Stimulated activated memory B cell treated with anti-CD40 and anti-IgM and Interleukin-4, amounts not matched to agents 10 μg/mL and 1 μg/mL and 100 μg/mL, for 72 hours (primary cell): ENCODE data around the gene VASN.

ENCODE experiments used
- ATAC-seq: fragments of 150-1000 bp; cut with Tn5 transposase; 2 replicates; pipeline ENCODE4 v1.10.0; 2021
- H3K27ac Mint-ChIP-seq: one replicate; pipeline ENCODE4 v1.8.0; 2022; ENCODE audit warnings: mild to moderate bottlenecking, mixed read lengths
- H3K27me3 Mint-ChIP-seq: one replicate; pipeline ENCODE4 v1.8.0; 2022; ENCODE audit warnings: mixed read lengths
- H3K36me3 Mint-ChIP-seq: one replicate; pipeline ENCODE4 v1.8.0; 2022; ENCODE audit warnings: mixed read lengths
- H3K4me1 Mint-ChIP-seq: one replicate; pipeline ENCODE4 v1.8.0; 2022; ENCODE audit warnings: mixed read lengths
- H3K4me3 Mint-ChIP-seq: one replicate; pipeline ENCODE4 v1.8.0; 2022; ENCODE audit warnings: mild to moderate bottlenecking, moderate library complexity, mixed read lengths
- H3K9me3 Mint-ChIP-seq: one replicate; pipeline ENCODE4 v1.8.0; 2022; ENCODE audit warnings: mixed read lengths

Gene VASN

DNA sequence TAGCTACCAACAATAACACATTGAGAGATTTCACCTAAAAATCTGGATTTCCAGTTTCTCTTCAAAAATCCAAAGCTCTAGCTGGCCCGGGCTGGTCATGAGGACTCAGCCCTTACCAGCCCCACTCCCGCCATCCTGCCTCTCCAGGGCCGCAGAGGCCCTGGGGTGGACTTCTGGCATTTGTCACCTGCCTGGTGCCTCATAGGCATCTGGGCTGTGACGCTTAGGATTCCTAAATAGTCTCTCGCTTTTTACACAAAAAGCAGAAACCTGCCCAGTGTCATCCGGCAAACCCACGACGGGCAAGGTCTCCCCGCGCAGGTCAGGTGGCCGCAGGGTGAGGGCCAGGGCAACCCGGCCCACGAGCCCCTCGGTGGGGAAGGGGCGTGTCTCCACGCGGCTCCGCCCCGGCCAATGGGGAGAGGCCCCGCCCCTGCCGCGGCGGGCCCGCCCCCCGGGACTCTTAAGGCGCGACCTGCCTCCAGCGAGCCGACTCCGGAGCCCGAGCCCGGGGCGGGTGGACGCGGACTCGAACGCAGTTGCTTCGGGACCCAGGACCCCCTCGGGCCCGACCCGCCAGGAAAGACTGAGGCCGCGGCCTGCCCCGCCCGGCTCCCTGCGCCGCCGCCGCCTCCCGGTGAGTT is at the start of gene VASN:
Gene VASN (plus strand): TSS at position 492 of the 644 bp plus-strand sequence. CDS start 9,030 bp downstream, outside the sequence.
- peaks cover 14% of the 10 kb centered on the region for H3K36me3 Mint-ChIP-seq
- H3K9me3 Mint-ChIP-seq = no peaks in the 10 kb centered on the region
- peak; percentile 81 for ATAC-seq
- no peaks in the 10 kb centered on the region for H3K27me3 Mint-ChIP-seq
- H3K4me3 Mint-ChIP-seq = peak within 1 kb of the TSS; percentile 74
- H3K4me1 Mint-ChIP-seq = peaks cover 58% of the 10 kb centered on the region
- H3K27ac Mint-ChIP-seq = no peak within 1 kb of the TSS

DNA sequence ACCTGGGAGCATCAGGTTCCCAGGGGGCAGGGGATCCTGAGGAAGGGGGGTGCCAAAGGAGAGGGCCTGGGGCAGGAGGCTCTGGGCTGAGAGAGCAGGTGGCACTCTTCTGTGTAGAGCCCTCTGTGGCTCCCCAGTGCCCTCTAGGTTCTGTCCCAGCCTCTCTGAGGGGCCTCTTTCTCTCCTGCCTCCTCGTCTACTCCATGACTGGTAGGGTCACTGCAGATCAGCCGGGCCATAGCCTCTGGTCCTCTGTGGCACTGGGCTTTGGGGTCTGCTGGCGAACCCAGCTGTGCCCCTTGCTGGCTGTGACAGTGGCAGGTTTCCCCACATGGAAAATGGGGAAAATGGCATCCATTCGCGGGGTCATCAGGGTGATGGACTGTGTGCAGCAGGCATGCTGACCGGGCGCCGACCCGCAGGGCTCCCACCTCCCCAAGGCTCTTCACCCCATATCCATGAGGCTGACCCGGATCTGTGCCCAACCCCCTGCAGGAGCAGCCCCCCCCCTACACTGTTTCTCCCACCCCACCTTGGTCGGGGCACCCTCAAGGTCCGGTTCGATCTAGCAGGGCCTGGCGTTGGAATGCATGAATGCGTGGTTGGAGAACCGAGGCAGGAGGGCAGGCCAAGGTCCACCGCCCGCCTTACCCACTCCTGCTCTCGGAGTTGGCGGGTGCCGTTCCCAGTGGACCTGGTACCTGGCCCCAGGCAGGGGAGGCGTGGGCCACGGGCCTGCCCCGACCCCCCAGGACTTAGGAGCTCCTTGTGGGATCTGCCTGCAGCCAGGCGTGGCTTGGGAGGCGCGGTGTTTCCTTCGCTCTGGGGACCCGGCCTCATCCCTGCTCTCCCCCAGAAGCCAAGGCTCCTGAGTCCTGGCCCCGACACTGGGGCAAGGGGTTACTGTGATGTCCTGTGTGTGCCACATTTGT is 49.3 kb upstream of the VASN start:
- Mint-ChIP-seq H3K27me3 (peaks cover 25% of the 10 kb centered on the region), H3K27ac (no peak overlapping the region), H3K4me1 (peaks cover 32% of the 10 kb centered on the region), H3K9me3 (no peaks in the 10 kb centered on the region), H3K36me3 (no peaks in the 10 kb centered on the region), H3K4me3 (no peak overlapping the region)
- no peak for ATAC-seq

DNA sequence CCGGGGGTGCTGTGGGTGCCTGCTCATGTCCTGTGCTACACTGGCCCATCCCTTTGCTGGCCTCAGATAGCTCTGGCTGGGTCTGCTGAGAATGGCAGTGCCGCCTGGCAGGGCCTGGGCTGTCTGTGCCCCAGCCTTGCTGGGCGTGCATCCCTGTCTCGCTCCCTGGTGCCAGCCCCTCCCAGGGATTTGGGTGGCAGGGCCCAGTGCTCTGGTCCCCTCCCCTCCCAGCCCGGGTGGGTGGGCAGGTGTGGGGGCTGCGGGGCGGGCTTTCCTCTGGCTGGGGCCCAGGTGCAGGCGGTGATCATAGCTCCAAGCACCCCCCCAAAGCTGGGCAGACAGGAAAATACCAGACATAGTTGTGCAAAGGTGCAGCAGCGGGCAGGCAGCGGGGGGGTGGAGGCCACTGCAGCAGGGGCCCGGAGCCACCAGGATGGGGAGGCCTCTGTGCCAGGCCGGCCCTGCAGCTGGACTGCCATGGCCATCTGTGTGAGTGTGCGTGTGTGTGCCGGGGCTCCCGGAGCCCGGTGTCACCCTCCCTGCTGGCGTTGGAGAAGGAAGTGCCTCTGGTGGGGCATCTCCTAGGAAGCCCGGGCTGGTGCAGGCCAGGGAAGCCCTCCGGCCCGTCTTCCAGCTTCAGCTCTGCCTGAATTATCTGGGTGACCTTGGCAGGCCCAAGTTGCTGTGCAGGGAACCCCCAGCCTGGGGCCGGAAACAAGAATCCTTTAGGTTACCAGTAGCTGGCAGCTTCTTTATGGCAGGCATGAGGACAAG is 48.4 kb upstream of the VASN start:
- H3K27ac Mint-ChIP-seq = no peak overlapping the region

DNA sequence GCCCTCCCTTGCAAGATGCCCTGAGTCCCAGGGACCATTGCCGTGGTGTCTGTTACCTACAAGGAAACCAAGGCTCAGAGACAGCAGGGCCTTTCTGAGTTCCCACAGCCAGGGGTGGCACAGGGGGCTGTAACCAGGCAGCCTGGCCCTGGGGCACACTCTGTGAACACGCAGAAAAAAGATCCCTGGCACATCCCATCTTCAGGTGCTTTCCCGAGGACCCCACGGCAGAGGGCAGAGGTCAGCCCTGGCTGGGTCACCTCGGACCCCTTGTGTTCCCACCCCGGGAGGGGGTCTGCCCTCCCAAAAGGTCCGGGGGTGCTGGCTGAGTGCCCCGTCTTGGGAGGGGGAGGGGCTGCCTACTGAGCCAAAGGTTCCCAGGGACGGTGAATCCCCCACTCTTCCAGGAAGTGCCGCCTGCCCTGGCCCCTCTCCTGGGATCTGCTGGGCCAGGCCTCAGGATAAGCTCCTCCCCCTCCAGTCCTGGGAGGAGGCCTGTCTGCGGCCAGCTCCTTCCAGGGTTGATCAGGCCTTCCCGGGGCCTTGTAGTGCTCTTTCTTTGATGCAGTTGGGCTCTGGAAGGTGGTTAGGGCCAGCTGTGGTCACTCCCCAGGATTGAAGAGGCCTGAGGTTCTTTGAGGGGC is 47.7 kb upstream of the VASN start:
- H3K9me3 Mint-ChIP-seq = no peaks in the 10 kb centered on the region
- peaks cover 29% of the 10 kb centered on the region for H3K4me1 Mint-ChIP-seq
- no peak for ATAC-seq
- no peak overlapping the region for H3K27ac Mint-ChIP-seq
- H3K27me3 Mint-ChIP-seq = peaks cover 21% of the 10 kb centered on the region
- H3K36me3 Mint-ChIP-seq = no peaks in the 10 kb centered on the region
- no peak overlapping the region for H3K4me3 Mint-ChIP-seq

More for the DNA sequence above, 48.4 kb upstream of the VASN start:
- no peak overlapping the region for H3K4me3 Mint-ChIP-seq
- H3K27me3 Mint-ChIP-seq = peaks cover 20% of the 10 kb centered on the region
- H3K36me3 Mint-ChIP-seq = no peaks in the 10 kb centered on the region
- H3K9me3 Mint-ChIP-seq = no peaks in the 10 kb centered on the region
- H3K4me1 Mint-ChIP-seq = peaks cover 29% of the 10 kb centered on the region
- no peak for ATAC-seq

DNA sequence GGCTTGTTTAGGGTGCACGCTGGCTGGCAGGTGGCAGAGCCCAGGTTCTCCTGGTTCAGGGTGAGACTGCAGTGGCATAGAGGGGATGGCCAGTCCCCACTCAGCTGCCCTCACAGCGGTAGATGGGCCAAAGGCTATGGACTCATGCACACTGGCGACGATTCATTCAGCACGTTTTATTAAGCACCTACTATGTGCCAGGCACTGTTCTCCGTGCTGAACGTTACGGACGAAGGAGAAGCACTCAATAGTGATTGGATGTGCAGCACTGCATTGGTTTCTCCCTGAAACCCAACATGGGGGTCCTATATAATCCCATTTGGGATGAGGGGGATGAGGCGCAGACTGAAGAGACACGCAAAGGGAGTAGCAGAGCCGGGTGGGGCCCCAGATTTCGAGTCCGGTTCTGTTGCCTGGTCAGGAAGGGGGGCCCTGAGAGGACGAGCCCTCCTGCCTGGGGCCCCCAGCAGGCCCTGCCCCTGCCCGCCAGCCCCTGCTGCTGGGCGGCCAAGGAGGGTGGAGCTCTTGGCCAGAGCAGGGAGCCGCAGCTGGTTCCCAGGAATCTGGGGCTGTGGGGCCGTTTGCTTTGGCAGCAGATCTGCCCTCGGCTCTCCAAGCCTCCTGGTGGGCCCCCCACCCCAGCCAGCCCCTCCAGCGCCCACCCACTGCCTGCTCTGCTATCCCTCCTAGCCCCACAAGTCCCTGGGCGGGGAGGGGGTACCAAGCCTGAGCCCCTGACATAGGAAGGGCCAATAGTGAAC is 47.0 kb upstream of the VASN start:
- ATAC-seq = no peak
- peaks cover 25% of the 10 kb centered on the region for H3K4me1 Mint-ChIP-seq

DNA sequence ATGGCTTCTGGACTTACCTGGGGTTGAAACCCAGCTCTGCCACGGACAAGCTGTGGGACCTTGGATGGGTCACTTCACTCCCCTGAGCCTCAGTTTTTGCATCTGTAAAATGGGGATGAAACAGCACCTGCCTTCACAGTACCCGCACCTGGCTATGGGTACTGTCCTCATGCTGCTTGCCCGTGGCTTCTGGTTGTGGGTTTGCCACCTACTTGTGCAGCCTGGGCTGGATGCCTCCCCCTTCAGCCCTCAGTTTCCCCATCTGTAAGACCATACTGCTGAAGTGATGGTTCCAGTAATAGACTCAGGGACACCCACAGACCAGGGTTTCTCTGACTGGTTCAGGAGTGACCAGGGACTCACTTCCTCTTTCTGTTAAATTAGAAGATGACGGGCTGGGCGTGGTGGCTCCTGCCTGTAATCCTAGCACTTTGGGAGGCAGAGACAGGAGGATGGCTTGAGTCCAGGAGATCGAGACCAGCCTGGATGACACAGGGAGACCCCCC is 46.3 kb upstream of the VASN start:
- Mint-ChIP-seq H3K27ac (no peak overlapping the region), H3K4me1 (peaks cover 26% of the 10 kb centered on the region), H3K4me3 (no peak overlapping the region), H3K9me3 (no peaks in the 10 kb centered on the region), H3K36me3 (no peaks in the 10 kb centered on the region), H3K27me3 (peaks cover 20% of the 10 kb centered on the region)
- ATAC-seq = peak; percentile 51

More for the DNA sequence above, 47.0 kb upstream of the VASN start:
- Mint-ChIP-seq H3K36me3 (no peaks in the 10 kb centered on the region), H3K27me3 (peaks cover 21% of the 10 kb centered on the region), H3K27ac (no peak overlapping the region), H3K4me3 (no peak overlapping the region), H3K9me3 (no peaks in the 10 kb centered on the region)

DNA sequence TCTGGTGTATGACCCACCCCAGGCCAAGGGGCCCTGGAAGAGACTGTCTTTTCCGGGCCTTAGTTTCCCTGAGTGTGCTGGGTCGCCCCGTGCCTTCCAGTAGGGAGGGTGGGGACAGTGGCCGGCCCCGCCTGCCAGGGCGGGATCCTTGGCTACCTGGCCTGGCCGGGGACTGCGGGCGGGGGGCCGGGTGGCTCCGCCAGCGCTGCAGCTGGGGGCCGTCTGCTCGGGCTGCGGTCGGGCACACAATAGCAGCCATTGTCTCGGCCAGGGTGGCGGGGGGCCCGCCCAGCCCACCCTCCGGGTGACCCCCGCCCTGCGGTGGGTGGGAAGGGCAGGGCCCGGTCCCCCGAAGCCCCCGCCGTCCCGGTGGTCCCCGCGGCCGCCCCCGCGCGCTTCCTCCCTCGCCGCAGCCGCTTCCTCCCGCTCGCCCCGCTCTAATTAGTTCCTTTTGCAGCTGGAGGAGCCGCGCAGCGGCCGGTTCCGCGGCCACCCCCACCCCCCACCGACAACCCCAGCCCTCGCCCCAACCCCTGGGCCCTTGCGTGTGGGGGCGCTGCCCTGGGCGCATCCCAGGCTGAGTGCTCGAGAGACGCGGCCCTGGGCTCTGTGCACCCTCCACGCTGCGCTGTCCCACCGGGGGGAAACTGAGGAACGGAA is 44.1 kb upstream of the VASN start:
- Mint-ChIP-seq H3K4me1 (peaks cover 26% of the 10 kb centered on the region), H3K36me3 (no peaks in the 10 kb centered on the region), H3K4me3 (no peak overlapping the region), H3K27me3 (peaks cover 20% of the 10 kb centered on the region), H3K9me3 (no peaks in the 10 kb centered on the region), H3K27ac (peak overlapping the region; percentile 67)
- peak; percentile 2 for ATAC-seq

DNA sequence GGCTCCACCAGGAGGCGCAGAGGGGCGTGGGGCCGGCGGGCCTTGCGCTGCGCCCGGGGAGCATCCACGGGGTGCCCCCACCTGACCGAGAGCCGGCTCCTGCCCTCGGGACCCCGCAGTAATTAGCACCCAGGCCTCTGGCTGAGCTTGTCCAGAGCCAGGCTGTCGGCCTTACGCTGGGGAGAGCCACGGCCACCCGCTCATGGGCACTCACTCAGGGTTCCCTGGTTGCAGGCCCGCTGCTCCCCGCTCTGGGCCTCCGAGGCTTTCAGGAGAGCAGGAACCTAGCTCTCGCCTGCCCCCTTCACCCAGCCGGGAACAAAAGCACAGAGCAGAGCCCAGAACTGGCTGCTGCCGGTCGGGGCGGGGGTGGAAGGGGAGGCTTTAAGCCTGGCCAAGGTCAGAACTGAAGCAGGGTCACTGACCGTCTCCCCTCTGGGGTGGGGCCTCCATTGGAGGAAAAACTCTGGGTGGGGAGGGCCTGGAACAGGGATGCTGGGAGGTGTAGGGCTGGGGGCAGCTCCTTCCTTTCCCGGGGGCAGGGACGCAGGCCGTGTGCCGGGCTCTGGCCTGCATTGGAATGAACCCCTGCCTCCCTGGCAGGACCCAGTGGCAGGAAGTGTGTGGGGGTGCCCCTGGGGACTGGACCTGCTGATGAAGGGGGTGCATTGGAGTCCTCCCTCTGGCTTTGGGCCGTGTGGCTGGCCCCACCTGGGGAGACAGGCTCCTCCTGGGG is 43.4 kb upstream of the VASN start:
- peak overlapping the region; percentile 67 for H3K27ac Mint-ChIP-seq
- no peaks in the 10 kb centered on the region for H3K36me3 Mint-ChIP-seq
- H3K27me3 Mint-ChIP-seq = peaks cover 20% of the 10 kb centered on the region
- peaks cover 26% of the 10 kb centered on the region for H3K4me1 Mint-ChIP-seq
- no peaks in the 10 kb centered on the region for H3K9me3 Mint-ChIP-seq
- peak overlapping the region; percentile 67 for H3K4me3 Mint-ChIP-seq
- peak; percentile 63 for ATAC-seq

DNA sequence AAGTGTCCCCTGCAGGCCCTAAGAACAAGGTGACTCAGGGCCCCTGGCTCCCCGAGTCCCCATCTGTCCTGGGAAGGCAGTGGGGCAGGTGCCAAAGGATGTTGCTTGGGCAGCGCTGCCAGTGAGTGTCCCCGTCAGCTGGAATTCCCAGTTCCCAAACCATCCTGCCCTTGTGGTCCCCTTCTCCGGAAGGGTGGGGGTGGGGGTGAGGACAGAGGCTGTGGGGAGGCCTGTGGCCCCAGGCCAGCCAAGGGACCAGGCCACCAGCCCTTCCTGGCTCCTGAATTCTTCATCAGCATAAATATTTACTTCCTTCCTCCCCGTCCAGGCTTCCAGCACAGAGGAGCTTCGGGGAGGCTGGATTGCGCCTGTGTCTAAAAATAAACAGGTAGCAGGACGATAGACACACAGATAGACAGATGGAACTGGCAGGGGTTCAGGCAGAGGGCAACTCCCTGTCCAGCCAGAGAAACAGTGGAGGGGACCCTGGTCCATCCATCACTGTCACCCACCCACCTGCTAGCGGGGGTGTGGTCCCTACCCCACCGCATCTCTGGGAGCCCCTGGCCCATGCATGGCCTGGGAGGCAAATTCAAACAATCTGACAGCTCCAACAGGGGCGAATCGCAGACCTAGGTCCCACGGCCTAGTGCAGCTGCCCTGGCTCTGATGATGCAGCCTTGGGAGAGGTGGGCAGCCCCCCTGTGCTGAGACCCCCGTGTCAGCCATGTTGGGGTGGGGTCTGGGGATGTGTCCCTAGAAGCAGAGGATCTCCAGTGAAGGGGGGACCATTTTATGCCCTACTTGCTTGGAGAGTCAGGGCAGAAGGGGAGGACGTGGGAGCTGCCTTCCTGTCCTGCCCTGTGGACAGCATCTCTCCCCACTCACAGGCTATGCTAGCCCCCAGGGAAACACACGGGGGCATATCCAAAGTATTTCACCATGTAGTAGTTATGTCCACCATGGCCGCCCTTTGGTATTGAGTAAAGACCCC is 42.6 kb upstream of the VASN start:
- H3K4me1 Mint-ChIP-seq = peaks cover 26% of the 10 kb centered on the region
- H3K27me3 Mint-ChIP-seq = peaks cover 20% of the 10 kb centered on the region
- ATAC-seq = no peak
- H3K27ac Mint-ChIP-seq = peak overlapping the region; percentile 67
- H3K36me3 Mint-ChIP-seq = no peaks in the 10 kb centered on the region
- no peaks in the 10 kb centered on the region for H3K9me3 Mint-ChIP-seq
- no peak overlapping the region for H3K4me3 Mint-ChIP-seq

DNA sequence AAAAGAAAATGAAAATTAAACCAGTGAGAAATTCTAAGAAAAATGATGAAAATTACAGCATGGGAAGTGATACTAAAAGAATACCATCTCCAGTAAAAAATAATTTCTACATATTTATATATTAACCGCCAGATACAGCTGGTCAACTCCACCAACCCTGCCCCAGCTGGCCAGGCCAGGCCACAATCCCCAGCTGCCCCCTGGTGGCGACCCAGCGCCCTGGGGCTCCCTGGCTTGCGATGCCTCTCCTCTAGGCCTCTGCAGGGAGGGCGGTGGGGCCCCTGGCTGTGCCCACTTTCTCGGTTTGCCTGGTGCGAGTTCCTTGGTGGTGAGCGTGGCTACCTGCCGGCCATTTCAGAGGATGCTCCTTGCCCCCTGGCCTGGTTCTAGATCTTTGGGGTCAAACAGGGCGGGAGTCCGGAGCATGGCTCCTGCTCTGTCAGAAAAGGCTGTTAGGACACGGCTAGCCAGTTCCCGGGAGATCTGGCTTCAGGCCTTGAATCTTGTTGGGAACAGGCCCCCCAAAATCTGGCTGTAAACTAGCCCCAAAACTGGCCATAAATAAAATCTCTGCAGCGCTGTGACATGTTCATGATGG is 41.3 kb upstream of the VASN start:
- Mint-ChIP-seq H3K4me1 (peaks cover 18% of the 10 kb centered on the region), H3K27ac (no peak overlapping the region), H3K36me3 (no peaks in the 10 kb centered on the region), H3K27me3 (peaks cover 20% of the 10 kb centered on the region), H3K9me3 (no peaks in the 10 kb centered on the region), H3K4me3 (no peak overlapping the region)
- ATAC-seq = peak; percentile 80

DNA sequence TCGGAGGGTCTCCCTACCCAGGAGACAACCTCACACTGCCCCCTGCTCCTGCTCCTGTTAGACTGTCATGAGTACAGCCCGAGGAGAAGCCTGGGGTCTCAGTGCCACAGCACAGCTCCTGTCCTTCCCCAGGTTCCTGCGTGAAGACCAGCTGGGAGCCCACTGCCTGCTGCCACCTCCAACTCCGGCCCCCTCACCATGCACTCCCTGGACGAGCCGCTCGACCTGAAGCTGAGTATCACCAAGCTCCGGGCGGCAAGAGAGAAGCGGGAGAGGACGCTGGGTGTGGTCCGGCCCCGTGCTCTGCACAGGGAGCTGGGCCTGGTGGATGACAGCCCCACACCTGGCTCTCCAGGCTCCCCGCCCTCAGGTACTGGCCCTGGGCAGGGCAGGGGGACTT is 39.6 kb upstream of the VASN start:
- H3K4me3 Mint-ChIP-seq = no peak overlapping the region
- H3K27me3 Mint-ChIP-seq = peaks cover 20% of the 10 kb centered on the region
- no peak for ATAC-seq
- H3K4me1 Mint-ChIP-seq = peaks cover 14% of the 10 kb centered on the region
- H3K36me3 Mint-ChIP-seq = no peaks in the 10 kb centered on the region
- H3K27ac Mint-ChIP-seq = no peak overlapping the region
- no peaks in the 10 kb centered on the region for H3K9me3 Mint-ChIP-seq
